HEK293T (cell line): ENCODE data around the gene VAV3.

ENCODE experiments used
- BHLHE40 ChIP-seq: fragments of 450-650 bp; IDR thresholded peaks from 2 replicates; pipeline ENCODE4 v1.6.1; 2016; ENCODE audit warnings: mild to moderate bottlenecking, moderate library complexity, borderline replicate concordance
- FOXM1 ChIP-seq: fragments of 450-650 bp; IDR thresholded peaks from 2 replicates; pipeline ENCODE4 v1.6.1; 2017; ENCODE audit warnings: mild to moderate bottlenecking, borderline replicate concordance
- L3MBTL2 ChIP-seq: fragments of 450-650 bp; conservative IDR thresholded peaks from 2 replicates; pipeline ENCODE4 v1.6.1; 2016; ENCODE audit warnings: mild to moderate bottlenecking
- NFRKB ChIP-seq: fragments of 450-650 bp; IDR thresholded peaks from 2 replicates; pipeline ENCODE4 v1.6.1; 2016; ENCODE audit warnings: mild to moderate bottlenecking, moderate library complexity
- TARDBP ChIP-seq: fragments of 450-650 bp; IDR thresholded peaks from 2 replicates; pipeline ENCODE4 v1.6.1; 2016

- no peak for TF ChIP-seq BHLHE40
- TF ChIP-seq L3MBTL2, result no peak
- TF ChIP-seq FOXM1, result no peak
- TF ChIP-seq TARDBP, result no peak
- TF ChIP-seq NFRKB, result no peak
Measured at GRCh38 chr1:107831921-107832320, 133.1 kb downstream of the VAV3 start.
